BLaER1 (cell line): ENCODE data around the gene GRK1.
A peak's percentile ranks its signal among the peaks of the same experiment; 100 is the strongest.

Experiments used
- H3K27ac ChIP-seq: shearing (Covaris generic); formaldehyde crosslinking; 2 replicates; pipeline ENCODE4 v1.8.1; 2022
- H3K27me3 ChIP-seq: shearing (Covaris generic); formaldehyde crosslinking; 2 replicates; pipeline ENCODE4 v1.8.1; 2022
- H3K36me3 ChIP-seq: shearing (Covaris generic); formaldehyde crosslinking; 2 replicates; pipeline ENCODE4 v1.8.1; 2022
- H3K4me1 ChIP-seq: shearing (Covaris generic); formaldehyde crosslinking; 2 replicates; pipeline ENCODE4 v1.8.1; 2022
- H3K4me2 ChIP-seq: shearing (Covaris generic); formaldehyde crosslinking; 2 replicates; pipeline ENCODE4 v1.8.1; 2022
- H3K4me3 ChIP-seq: shearing (Covaris generic); formaldehyde crosslinking; 2 replicates; pipeline ENCODE4 v1.8.1; 2022
- H3K9ac ChIP-seq: shearing (Covaris generic); formaldehyde crosslinking; 2 replicates; pipeline ENCODE4 v1.8.1; 2022
- H3K9me3 ChIP-seq: shearing (Covaris generic); formaldehyde crosslinking; 2 replicates; pipeline ENCODE4 v1.8.1; 2022
- H4K20me1 ChIP-seq: shearing (Covaris generic); formaldehyde crosslinking; 2 replicates; pipeline ENCODE4 v1.8.1; 2022
- Cebpa-rat ChIP-seq: shearing (Covaris generic); IDR thresholded peaks from 2 replicates; pipeline ENCODE4 v1.8.1; 2022

The GRK1 gene

DNA sequence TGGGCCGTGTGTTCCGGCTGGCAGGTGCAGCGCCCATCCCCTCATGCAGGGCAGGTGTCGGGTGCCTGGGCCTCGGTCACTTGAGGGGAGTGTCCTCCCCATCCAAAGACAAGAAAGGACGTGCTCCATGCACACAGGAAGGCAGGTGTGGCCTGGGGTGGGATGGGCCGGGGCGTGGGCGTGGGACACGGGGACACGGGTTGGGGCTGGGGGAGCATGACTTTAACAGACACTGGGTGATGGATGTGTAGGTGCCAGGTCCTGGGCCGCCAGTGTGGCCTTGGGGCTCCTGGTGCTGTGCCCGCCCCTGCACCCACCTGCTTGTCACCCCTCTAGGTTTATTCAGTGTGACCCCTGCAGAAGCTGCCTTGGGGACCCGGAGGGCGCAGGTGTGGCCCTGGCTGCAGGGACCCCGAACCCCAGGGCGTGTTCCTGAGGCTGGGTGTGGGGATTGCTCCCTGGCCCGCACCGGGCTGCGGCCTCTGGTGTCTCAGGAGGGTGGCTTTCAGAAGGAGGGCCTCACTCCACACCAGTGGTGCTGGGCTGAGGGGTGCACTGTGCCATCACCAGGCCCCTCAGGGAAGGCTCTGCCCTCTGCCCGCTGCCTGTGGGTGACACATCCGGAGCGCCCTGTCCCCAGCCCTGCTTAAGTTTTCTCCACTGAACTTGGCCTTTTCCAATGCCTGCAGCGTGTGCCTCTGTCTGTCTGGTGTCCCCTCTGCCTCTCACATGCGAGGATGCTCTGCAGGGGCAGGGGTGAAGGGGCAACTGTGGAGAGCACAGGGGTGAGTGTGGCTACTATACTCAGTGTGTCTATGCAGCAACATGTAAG, 97.2 kb downstream of the GRK1 start:
- Histone ChIP-seq H3K4me1 (peaks cover 74% of the 10 kb centered on the region), H3K27me3 (peaks cover 32% of the 10 kb centered on the region)

DNA sequence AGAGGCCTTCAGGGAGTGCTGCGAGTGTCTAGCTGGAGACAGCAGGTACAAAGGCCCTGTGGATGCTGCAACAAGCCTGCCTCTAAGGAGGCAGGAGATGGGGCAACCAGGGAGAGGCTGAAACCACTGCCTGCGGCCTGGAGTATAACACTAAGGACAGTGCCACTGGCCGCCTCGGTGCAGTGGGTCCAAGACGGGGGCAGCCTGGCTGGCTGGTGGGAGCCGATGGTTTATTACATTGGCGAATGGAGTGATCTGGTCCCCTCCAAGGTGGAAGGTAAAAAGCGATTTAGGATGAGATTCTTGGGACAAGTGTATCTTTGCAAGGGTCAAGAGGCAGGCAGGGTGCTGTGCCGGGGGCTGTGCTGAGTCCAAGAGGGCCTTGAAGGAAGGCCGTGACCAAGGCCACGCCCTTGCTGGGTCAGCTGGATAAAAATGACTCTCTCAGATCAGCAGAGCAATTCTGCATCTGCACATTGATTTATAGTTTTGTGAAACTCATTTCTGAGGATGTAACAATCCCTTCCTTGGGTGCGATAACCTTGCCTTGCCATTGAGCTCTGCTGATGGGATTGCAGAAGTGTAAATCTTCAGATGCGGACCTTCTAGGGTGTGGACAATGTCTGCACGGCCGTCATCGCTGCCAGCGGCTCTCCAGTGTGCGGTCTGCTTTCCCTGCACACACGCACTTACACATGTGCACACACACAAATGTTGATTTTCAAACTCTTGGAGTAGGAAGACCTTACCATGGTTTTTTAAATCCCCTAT, 98.0 kb downstream of the GRK1 start:
- Histone ChIP-seq H3K9ac (no peak overlapping the region), H3K27me3 (peaks cover 24% of the 10 kb centered on the region), H3K36me3 (peaks cover 3% of the 10 kb centered on the region; the same call in 1 of the 2 replicates), H3K4me2 (peak overlapping the region; percentile 83; the same call in 1 of the 2 replicates), H3K4me3 (no peak overlapping the region), H4K20me1 (no peaks in the 10 kb centered on the region; the same call in 1 of the 2 replicates), H3K4me1 (peaks cover 74% of the 10 kb centered on the region), H3K27ac (no peak overlapping the region), H3K9me3 (peaks cover 10% of the 10 kb centered on the region; the same call in 1 of the 2 replicates)
- no peak for TF ChIP-seq Cebpa-rat

More for the DNA sequence above, 97.2 kb downstream of the GRK1 start:
- no peak for TF ChIP-seq Cebpa-rat
- Histone ChIP-seq H4K20me1 (peaks cover 7% of the 10 kb centered on the region; the same call in 1 of the 2 replicates), H3K36me3 (no peaks in the 10 kb centered on the region), H3K27ac (no peak overlapping the region), H3K9ac (no peak overlapping the region), H3K4me2 (peak overlapping the region; percentile 37; the same call in 1 of the 2 replicates), H3K4me3 (no peak overlapping the region), H3K9me3 (0 out of 2 replicates have a peak, but pooled peaks cover 4% of the 10 kb centered on the region)

DNA sequence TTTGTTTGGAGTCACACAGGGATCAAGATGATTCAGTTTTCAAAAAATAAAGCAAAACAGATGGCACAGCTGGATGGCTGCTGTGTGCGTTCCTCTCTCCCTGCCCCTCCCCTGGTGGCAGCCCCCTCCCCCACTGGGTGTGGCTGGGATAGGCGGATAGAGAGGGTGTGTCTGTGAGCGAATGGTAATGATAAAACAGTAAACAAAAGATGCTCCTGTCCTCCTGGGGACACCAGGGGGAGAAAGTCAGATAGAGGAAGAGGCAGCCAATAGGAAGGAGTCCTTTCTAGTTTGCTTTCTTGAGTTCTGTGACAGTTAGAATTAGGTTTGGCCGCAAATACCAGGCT, 98.5 kb downstream of the GRK1 start:
- H3K27me3 ChIP-seq: peaks cover 18% of the 10 kb centered on the region
- no peaks in the 10 kb centered on the region for H4K20me1 ChIP-seq
- H3K4me3 ChIP-seq: no peak overlapping the region
- no peak overlapping the region for H3K27ac ChIP-seq
- peaks cover 16% of the 10 kb centered on the region for H3K9me3 ChIP-seq
- peaks cover 7% of the 10 kb centered on the region; the same call in 1 of the 2 replicates for H3K36me3 ChIP-seq
- H3K9ac ChIP-seq: no peak overlapping the region
- H3K4me1 ChIP-seq: peaks cover 79% of the 10 kb centered on the region
- no peak for TF ChIP-seq Cebpa-rat
- H3K4me2 ChIP-seq: peak overlapping the region; percentile 83; the same call in 1 of the 2 replicates

DNA sequence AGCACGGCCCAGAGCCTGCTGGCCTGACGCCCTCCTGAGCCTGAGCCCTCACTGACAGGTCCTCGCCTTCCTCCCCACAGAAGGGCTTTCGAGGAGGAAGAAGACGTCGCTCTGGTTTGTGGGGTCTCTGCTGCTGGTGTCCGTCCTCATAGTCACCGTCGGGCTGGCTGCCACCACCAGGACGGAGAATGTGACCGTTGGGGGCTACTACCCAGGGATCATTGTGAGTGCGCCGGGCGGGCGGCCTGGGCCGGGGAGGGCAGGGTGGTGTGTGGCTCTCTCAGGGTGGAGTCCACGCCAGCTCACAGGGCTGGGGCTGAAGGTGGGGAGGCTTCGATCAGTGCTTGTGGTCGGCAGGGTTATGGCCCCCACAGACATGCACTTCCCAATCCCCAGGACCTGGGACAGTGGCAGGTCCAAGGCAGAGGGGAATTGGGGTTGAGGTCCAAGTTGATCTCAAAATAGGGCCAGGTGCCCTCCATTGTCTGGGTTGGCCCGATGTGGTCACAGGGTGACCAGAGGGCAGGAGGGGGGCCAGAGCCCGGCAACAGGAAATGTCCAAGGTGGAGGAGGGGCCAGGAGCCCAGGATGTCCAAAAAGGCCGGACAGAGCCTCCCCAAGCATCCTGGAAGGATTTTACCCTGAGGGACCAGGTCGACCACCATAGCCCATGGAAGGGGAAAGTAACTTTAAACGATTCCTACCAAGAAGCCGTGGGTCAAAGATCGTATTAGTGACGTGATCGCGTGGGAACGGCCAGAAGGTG, 99.2 kb downstream of the GRK1 start:
- Histone ChIP-seq H3K9me3 (peaks cover 22% of the 10 kb centered on the region), H3K27ac (no peak overlapping the region), H3K27me3 (peaks cover 11% of the 10 kb centered on the region), H3K9ac (no peak overlapping the region), H3K4me2 (peak overlapping the region; percentile 83), H3K4me3 (no peak overlapping the region), H3K36me3 (peaks cover 7% of the 10 kb centered on the region; the same call in 1 of the 2 replicates), H3K4me1 (peaks cover 79% of the 10 kb centered on the region), H4K20me1 (no peaks in the 10 kb centered on the region)
- TF ChIP-seq Cebpa-rat: no peak

DNA sequence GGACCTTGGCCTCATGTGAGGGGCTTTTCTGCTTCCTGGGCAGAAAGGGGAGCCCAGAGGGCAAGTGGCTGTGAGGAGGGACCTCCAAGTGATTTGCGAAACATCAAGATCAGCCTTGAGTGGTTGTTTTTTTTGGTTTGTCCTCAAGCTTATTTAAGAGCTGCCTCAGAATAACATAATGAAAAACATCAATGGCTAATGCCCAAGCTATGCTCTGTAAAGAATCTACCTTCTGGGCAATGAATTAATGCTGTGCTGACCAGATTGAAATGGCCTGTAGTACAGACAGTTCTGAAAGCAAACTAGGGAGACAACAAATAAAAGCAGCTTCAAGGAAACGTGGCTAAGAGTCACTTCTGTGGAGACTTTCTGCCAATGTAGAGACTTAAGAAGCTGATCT, 100.3 kb downstream of the GRK1 start:
- H3K36me3 ChIP-seq: peaks cover 7% of the 10 kb centered on the region; the same call in 1 of the 2 replicates
- H3K27me3 ChIP-seq: peaks cover 3% of the 10 kb centered on the region; the same call in 1 of the 2 replicates
- no peak overlapping the region for H3K9ac ChIP-seq
- peak overlapping the region; percentile 83 for H3K4me2 ChIP-seq
- H4K20me1 ChIP-seq: no peaks in the 10 kb centered on the region
- no peak for TF ChIP-seq Cebpa-rat
- H3K4me1 ChIP-seq: peaks cover 82% of the 10 kb centered on the region
- H3K4me3 ChIP-seq: no peak overlapping the region
- H3K27ac ChIP-seq: no peak overlapping the region
- peaks cover 33% of the 10 kb centered on the region for H3K9me3 ChIP-seq

DNA sequence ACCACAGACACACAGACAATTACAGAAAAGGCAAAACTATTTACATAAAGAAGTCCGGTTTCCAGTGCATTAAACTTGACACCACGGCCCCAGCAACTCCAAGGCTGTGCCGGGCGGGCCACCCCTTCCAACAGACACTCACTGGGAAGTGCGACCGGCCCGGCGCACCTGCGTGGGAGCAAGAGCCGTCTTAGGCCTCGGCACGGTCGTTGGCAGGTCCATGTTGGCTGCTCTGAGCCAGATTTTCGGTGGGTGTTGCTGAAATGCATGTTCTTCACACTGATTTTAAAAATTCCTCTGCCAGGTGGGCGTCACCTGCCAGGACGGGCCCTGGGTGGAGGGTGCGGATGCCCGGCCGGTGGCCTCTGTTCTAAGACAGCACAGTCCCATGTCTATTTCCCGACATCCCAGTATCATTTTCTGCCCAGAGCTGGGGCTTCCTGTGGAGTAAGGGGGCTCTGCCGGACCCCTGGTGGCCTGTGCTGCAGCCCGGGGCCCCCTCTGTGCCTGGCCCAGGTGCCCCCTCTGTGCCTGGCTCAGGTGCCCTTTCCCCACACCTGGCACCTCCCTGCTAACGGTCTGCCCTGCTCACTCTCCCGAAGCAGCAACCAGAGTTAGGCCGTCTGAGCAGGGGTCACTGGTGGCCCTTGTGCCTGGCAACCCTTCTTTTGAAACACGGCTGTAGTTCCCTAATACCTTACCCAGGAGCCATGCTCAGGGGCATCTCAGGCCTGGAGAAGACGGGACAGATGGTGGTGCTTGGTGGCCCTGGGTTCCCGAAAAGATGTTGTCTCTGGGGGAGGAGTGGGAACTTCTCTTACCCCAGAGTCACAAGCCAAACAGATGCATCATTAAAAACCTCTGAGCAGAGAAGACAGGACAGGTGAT, 101.2 kb downstream of the GRK1 start:
- H3K4me1 ChIP-seq: peaks cover 77% of the 10 kb centered on the region
- H3K27ac ChIP-seq: peak overlapping the region; percentile 67
- peaks cover 40% of the 10 kb centered on the region for H3K9me3 ChIP-seq
- peak overlapping the region; percentile 42 for H3K4me3 ChIP-seq
- H3K36me3 ChIP-seq: peaks cover 7% of the 10 kb centered on the region; the same call in 1 of the 2 replicates
- peak overlapping the region; percentile 55; the same call in 1 of the 2 replicates for H3K9ac ChIP-seq
- H4K20me1 ChIP-seq: no peaks in the 10 kb centered on the region
- no peak for TF ChIP-seq Cebpa-rat
- no peaks in the 10 kb centered on the region for H3K27me3 ChIP-seq
- peak overlapping the region; percentile 83 for H3K4me2 ChIP-seq

DNA sequence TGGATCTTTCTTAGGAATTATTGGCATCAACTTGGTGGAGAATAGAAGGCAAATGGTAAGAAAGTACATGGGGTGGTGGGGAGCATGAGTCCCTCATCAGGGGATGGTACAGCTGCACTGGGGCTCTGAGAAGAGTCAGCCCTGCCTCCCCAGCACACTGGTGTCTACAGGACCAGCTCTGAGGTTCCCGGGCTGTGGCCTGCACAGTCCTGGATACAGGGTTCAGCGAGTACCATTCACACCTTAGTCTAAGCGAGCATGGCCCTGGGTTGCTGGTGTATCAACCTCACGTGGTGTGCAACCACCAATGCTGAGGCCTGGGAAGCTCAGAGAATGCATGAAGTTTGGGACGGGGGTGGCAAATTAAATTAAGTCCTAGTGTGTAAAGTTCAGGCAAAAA, 102.1 kb downstream of the GRK1 start:
- Histone ChIP-seq H3K9me3 (peaks cover 43% of the 10 kb centered on the region), H4K20me1 (no peaks in the 10 kb centered on the region), H3K9ac (no peak overlapping the region), H3K4me2 (peak overlapping the region; percentile 83; the same call in 1 of the 2 replicates), H3K4me3 (no peak overlapping the region), H3K4me1 (peaks cover 70% of the 10 kb centered on the region), H3K27me3 (no peaks in the 10 kb centered on the region), H3K36me3 (peaks cover 7% of the 10 kb centered on the region; the same call in 1 of the 2 replicates), H3K27ac (no peak overlapping the region)
- TF ChIP-seq Cebpa-rat: no peak

DNA sequence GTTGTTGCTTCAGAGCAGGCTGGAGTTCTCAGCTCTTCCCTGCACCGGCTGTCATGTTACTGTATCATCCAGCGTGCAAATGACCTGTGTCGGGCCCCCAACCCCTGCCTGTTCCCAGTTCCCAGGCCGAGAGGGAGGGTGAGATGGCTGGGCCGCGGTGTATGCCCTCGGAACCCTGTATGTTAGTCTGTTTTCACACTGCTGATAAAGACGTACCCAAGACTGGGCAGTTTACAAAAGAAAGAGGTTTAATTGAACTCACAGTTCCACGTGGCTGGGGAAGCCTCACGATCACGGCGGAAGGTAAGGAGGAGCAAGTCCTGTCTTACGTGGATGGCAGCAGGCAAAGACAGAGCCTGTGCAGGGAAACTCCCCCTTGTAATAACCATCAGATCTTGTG, 102.9 kb downstream of the GRK1 start:
- no peak overlapping the region for H3K9ac ChIP-seq
- H3K27me3 ChIP-seq: no peaks in the 10 kb centered on the region
- no peak overlapping the region for H3K27ac ChIP-seq
- H3K4me3 ChIP-seq: no peak overlapping the region
- peak overlapping the region; percentile 29; the same call in 1 of the 2 replicates for H3K4me2 ChIP-seq
- peaks cover 70% of the 10 kb centered on the region for H3K4me1 ChIP-seq
- H4K20me1 ChIP-seq: no peaks in the 10 kb centered on the region
- H3K36me3 ChIP-seq: peaks cover 7% of the 10 kb centered on the region; the same call in 1 of the 2 replicates
- no peak for TF ChIP-seq Cebpa-rat
- H3K9me3 ChIP-seq: peaks cover 43% of the 10 kb centered on the region
